ENCODE data around the gene UBE2F. TPM values are rescaled to one million over a fixed set of nuclear protein-coding genes. Genes with fewer than 3 reads are reported as not detected.

UBE2F gene
- total RNA-seq, 1 experiment from 2014 or later = 44.9 TPM

GRCh38 chr2:237956402-237956736 is 10.4 kb upstream of the UBE2F start:
- no peak for ATAC-seq
- BruUV-seq (replicated peaks) = no TSS peak
- CTCF ChIA-PET = no interaction called here

GRCh38 chr2:237961637-237962036 is 5.2 kb upstream of the UBE2F start:
- H3K27me3 ChIP-seq (ENCODE audit: control insufficient read depth, insufficient read depth, low read length) = no peaks in the 10 kb centered on the region
- intact Hi-C loops (cut with micrococcal nuclease; ENCODE audit: unreplicated experiment) = no loop called here
- CTCF ChIA-PET = no interaction called here
- no peaks in the 10 kb centered on the region for H3K36me3 ChIP-seq (ENCODE audit: control insufficient read depth, insufficient read depth, low read length)
- TF ChIP-seq REST (IDR thresholded peaks at IDR 0.05; ENCODE audit: insufficient read depth in 1 of 2, low read depth in 2 of 2, low read length in 1 of 2) = no peak
- TF ChIP-seq POLR2AphosphoS5 (IDR thresholded peaks at IDR 0.05; ENCODE audit: low read depth, low read length) = no peak
- in situ Hi-C loops (cut with HindIII; ENCODE audit: low pct_unique_long_range_greater_than_20kb, low sequenced_read_pairs) = no loop called here
- H3K27ac ChIP-seq (ENCODE audit: low read length) = no peak overlapping the region
- no peak for DNase-seq (ENCODE audit: low read depth, low spot score)
- POLR2A ChIA-PET = no interaction called here
- no TSS peak for BruUV-seq (replicated peaks)
- H3K4me1 ChIP-seq (ENCODE audit: control insufficient read depth, insufficient read depth, low read length) = no peaks in the 10 kb centered on the region; the same call in 1 of the 2 replicates
- no peak for ATAC-seq
- peaks cover 6% of the 10 kb centered on the region; the same call in 1 of the 2 replicates for H3K9me3 ChIP-seq (ENCODE audit: control insufficient read depth, insufficient read depth, low read depth, low read length)
- no peak overlapping the region for H3K4me3 ChIP-seq (ENCODE audit: low read depth in 2 of 2, low read length in 2 of 2)

More at GRCh38 chr2:237956402-237956736, 10.4 kb upstream of the UBE2F start:
- TF ChIP-seq CTCF (IDR thresholded peaks at IDR 0.05) (no peak), SIN3A (IDR thresholded peaks at IDR 0.05; ENCODE audit: borderline replicate concordance, insufficient read depth, low read depth, low read length) (no peak), REST (IDR thresholded peaks at IDR 0.05; ENCODE audit: insufficient read depth in 1 of 2, low read depth in 2 of 2, low read length in 1 of 2) (no peak), TCF7L2 (IDR thresholded peaks at IDR 0.05; ENCODE audit: low read depth, low read length) (no peak), POLR2AphosphoS5 (IDR thresholded peaks at IDR 0.05; ENCODE audit: low read depth, low read length) (no peak)
- POLR2A ChIA-PET = interaction anchor here (0.6 to 0.8 kb wide), 2 partner anchors 471 to 1717 kb away, joined by 3 to 7 read pairs; no protein-coding TSS in a partner anchor
- intact Hi-C loops (cut with micrococcal nuclease; ENCODE audit: unreplicated experiment) = no loop called here
- no peak overlapping the region for H3K27ac ChIP-seq (ENCODE audit: low read length)
- H3K9me3 ChIP-seq (ENCODE audit: control insufficient read depth, insufficient read depth, low read depth, low read length) = no peaks in the 10 kb centered on the region
- DNase-seq (ENCODE audit: low read depth, low spot score) = no peak
- in situ Hi-C loops (cut with HindIII; ENCODE audit: low pct_unique_long_range_greater_than_20kb, low sequenced_read_pairs) = no loop called here
- no peaks in the 10 kb centered on the region for H3K27me3 ChIP-seq (ENCODE audit: control insufficient read depth, insufficient read depth, low read length)
- no peaks in the 10 kb centered on the region for H3K4me1 ChIP-seq (ENCODE audit: control insufficient read depth, insufficient read depth, low read length)
- no peaks in the 10 kb centered on the region for H3K36me3 ChIP-seq (ENCODE audit: control insufficient read depth, insufficient read depth, low read length)
- H3K4me3 ChIP-seq (ENCODE audit: low read depth in 2 of 2, low read length in 2 of 2) = no peak overlapping the region
